H1 (cell line): ENCODE results near the gene DNAAF6. TPM values are rescaled to one million over a fixed set of nuclear protein-coding genes. Genes with fewer than 3 reads are reported as not detected.

Source experiments
- CTCF ChIA-PET: fragments of 300-600 bp; sonication (Branson Sonifier 250); formaldehyde crosslinking; loops from one replicate; lab custom pipeline; 2021; ENCODE audit not compliant: partially characterized antibody; lab: Charles Lee
- POLR2A ChIA-PET: fragments of 300-600 bp; sonication (Branson Sonifier 250); formaldehyde crosslinking; loops from one replicate; lab custom pipeline; 2021; ENCODE audit warnings: inconsistent platforms; ENCODE audit not compliant: partially characterized antibody; lab: Charles Lee
- DNase-seq, 2 experiments: peaks; one replicate each; pipeline versions ENCODE4 v3.0.0 to v3.0.0-alpha.2; 2010 to 2022; ENCODE audit warnings: low spot score in 2 of 2, low read depth in 1 of 2, mixed read lengths in 1 of 2
- FAIRE-seq: peaks from 2 replicates; lab custom pipeline; 2011; peaks lifted over from hg19 to GRCh38; lab: Jason Lieb, UNC
- H2AFZ ChIP-seq: 2 replicates; pipeline ENCODE4 v1.8.1; 2012; ENCODE audit warnings: low read length, inconsistent platforms
- H2AK5ac ChIP-seq: 2 replicates; pipeline ENCODE4 v1.6.1; 2013; ENCODE audit warnings: low read depth, low read length
- H2BK120ac ChIP-seq: replicated peaks from 2 replicates; pipeline ENCODE3; 2013; ENCODE audit warnings: low read depth, low read length, inconsistent platforms
- H2BK12ac ChIP-seq: 2 replicates; pipeline ENCODE4 v1.6.1; 2013; ENCODE audit warnings: low read depth, low read length
- H2BK15ac ChIP-seq: 2 replicates; pipeline ENCODE4 v1.6.1; 2013; ENCODE audit warnings: low read length
- H2BK20ac ChIP-seq: 2 replicates; pipeline ENCODE4 v1.6.1; 2013; ENCODE audit warnings: low read length
- H2BK5ac ChIP-seq: 2 replicates; pipeline ENCODE4 v1.6.1; 2013; ENCODE audit warnings: low read depth, low read length
- H3K14ac ChIP-seq: 2 replicates; pipeline ENCODE4 v1.6.1; 2013; ENCODE audit warnings: inconsistent platforms; ENCODE audit not compliant: insufficient read length
- H3K18ac ChIP-seq: 2 replicates; pipeline ENCODE4 v1.6.1; 2013; ENCODE audit warnings: low read length; ENCODE audit errors: extremely low read depth
- H3K23ac ChIP-seq: 2 replicates; pipeline ENCODE4 v1.6.1; 2013; ENCODE audit warnings: inconsistent platforms; ENCODE audit not compliant: insufficient read length
- H3K23me2 ChIP-seq: 2 replicates; pipeline ENCODE4 v1.6.1; 2013; ENCODE audit warnings: low read depth, low read length
- H3K27ac ChIP-seq: 2 replicates; pipeline ENCODE4 v1.6.1; 2011; ENCODE audit warnings: low read depth, low read length, inconsistent platforms
- H3K27me3 ChIP-seq, 4 experiments: replicated peaks in 1 of 4; 1 replicate in 1 of 4; 2 replicates in 3 of 4; pipeline versions ENCODE4 v1.6.1 to v1.8.1; 2011 to 2013; ENCODE audit warnings: low read length in 3 of 4, mild to moderate bottlenecking in 3 of 4, inconsistent platforms in 2 of 4, mixed read lengths in 2 of 4, moderate library complexity in 1 of 4; ENCODE audit not compliant: control insufficient read depth in 3 of 4, insufficient read depth in 3 of 4; ENCODE audit errors: extremely low read depth in 1 of 4
- H3K36me3 ChIP-seq, 4 experiments: 2 replicates each; pipeline versions ENCODE4 v1.6.1 to v1.8.1; 2011 to 2013; ENCODE audit warnings: mild to moderate bottlenecking in 4 of 4, low read length in 3 of 4, moderate library complexity in 2 of 4, control low read depth in 1 of 4, inconsistent platforms in 1 of 4; ENCODE audit not compliant: insufficient read depth in 4 of 4, control insufficient read depth in 2 of 4
- H3K4ac ChIP-seq: replicated peaks from 2 replicates; pipeline ENCODE3; 2013; ENCODE audit warnings: low read length, low read depth, mixed read lengths, inconsistent platforms; ENCODE audit not compliant: insufficient read length
- H3K4me1 ChIP-seq, 4 experiments: replicated peaks in 1 of 4; 1 replicate in 1 of 4; 2 replicates in 3 of 4; pipeline versions ENCODE4 v1.6.1 to v1.8.1; 2011 to 2013; ENCODE audit warnings: low read length in 3 of 4, inconsistent platforms in 2 of 4, mixed read lengths in 1 of 4; ENCODE audit not compliant: insufficient read depth in 4 of 4, control insufficient read depth in 3 of 4
- H3K4me2 ChIP-seq, 2 experiments: 2 replicates each; pipeline versions ENCODE4 v1.6.1 to v1.8.1; 2011 to 2013; ENCODE audit warnings: low read depth in 2 of 2, low read length in 2 of 2, control low read depth in 1 of 2, inconsistent platforms in 1 of 2, mild to moderate bottlenecking in 1 of 2; ENCODE audit not compliant: insufficient read depth in 1 of 2
- H3K4me3 ChIP-seq, 4 experiments: fragments of 200-600, 300-600 bp in 1 of 4; sonication (generic), shearing (Covaris generic), sonication (Bioruptor Twin) in 1 of 4; 2 replicates each; pipeline versions ENCODE4 v1.5.1 to v1.8.1; 2011 to 2016; ENCODE audit warnings: low read length in 4 of 4, low read depth in 3 of 4, control low read depth in 2 of 4, inconsistent platforms in 2 of 4, mild to moderate bottlenecking in 2 of 4, mixed read lengths in 1 of 4, moderate library complexity in 1 of 4; ENCODE audit not compliant: insufficient read depth in 2 of 4; ENCODE audit errors: extremely low read depth in 1 of 4
- H3K56ac ChIP-seq: replicated peaks from 2 replicates; pipeline ENCODE3; 2013; ENCODE audit warnings: low read depth, mild to moderate bottlenecking, mixed read lengths, low read length, inconsistent platforms; ENCODE audit not compliant: insufficient read length
- H3K79me1 ChIP-seq: 2 replicates; pipeline ENCODE4 v1.6.1; 2013; ENCODE audit warnings: low read depth, low read length, control low read depth
- H3K79me2 ChIP-seq, 2 experiments: 2 replicates each; pipeline versions ENCODE4 v1.6.1 to v1.8.1; 2012 to 2013; ENCODE audit warnings: low read length in 2 of 2, mild to moderate bottlenecking in 2 of 2, inconsistent platforms in 1 of 2; ENCODE audit not compliant: insufficient read depth in 2 of 2, control insufficient read depth in 1 of 2
- H3K9ac ChIP-seq, 4 experiments: replicated peaks in 1 of 4; 1 replicate in 1 of 4; 2 replicates in 3 of 4; pipeline versions ENCODE4 v1.6.1 to v1.8.1; 2011 to 2013; ENCODE audit warnings: low read depth in 3 of 4, low read length in 3 of 4, control low read depth in 2 of 4, mild to moderate bottlenecking in 2 of 4, moderate library complexity in 2 of 4, inconsistent platforms in 1 of 4; ENCODE audit errors: extremely low read depth in 1 of 4
- H3K9me3 ChIP-seq, 2 experiments: 2 replicates each; pipeline versions ENCODE4 v1.6.1 to v1.8.1; 2012 to 2013; ENCODE audit warnings: mild to moderate bottlenecking in 2 of 2, moderate library complexity in 2 of 2, control low read depth in 1 of 2, inconsistent platforms in 1 of 2, low read depth in 1 of 2, low read length in 1 of 2, mixed read lengths in 1 of 2; ENCODE audit not compliant: insufficient read depth in 2 of 2
- H4K20me1 ChIP-seq, 2 experiments: replicated peaks in 1 of 2; 2 replicates each; pipeline versions ENCODE3 to v1.8.1; 2011 to 2013; ENCODE audit warnings: inconsistent platforms in 2 of 2, low read length in 2 of 2, mild to moderate bottlenecking in 1 of 2; ENCODE audit not compliant: insufficient read depth in 2 of 2, control insufficient read depth in 1 of 2
- H4K5ac ChIP-seq: 2 replicates; pipeline ENCODE4 v1.6.1; 2013; ENCODE audit warnings: low read length, low read depth, mixed read lengths, inconsistent platforms; ENCODE audit not compliant: insufficient read length
- H4K8ac ChIP-seq: 2 replicates; pipeline ENCODE4 v1.8.0; 2013; ENCODE audit warnings: mild to moderate bottlenecking, moderate library complexity, low read length, inconsistent platforms; ENCODE audit not compliant: insufficient read depth; ENCODE audit errors: extremely low read depth
- H4K91ac ChIP-seq: replicated peaks from 2 replicates; pipeline ENCODE3; 2013; ENCODE audit warnings: low read length, mixed read lengths, inconsistent platforms; ENCODE audit not compliant: insufficient read length
- CEBPB ChIP-seq: IDR thresholded peaks from 2 replicates; pipeline ENCODE4 v1.6.1; 2012; ENCODE audit warnings: low read depth, low read length
- WGBS, 2 experiments: shearing (Covaris generic) in 1 of 2; methylation state at CpG; one replicate each; pipeline versions ENCODE4 v1.1.6 to v1.1.7; 2013 to 2015; ENCODE audit warnings: low lambda C conversion rate in 2 of 2, mixed read lengths in 2 of 2, inconsistent platforms in 1 of 2, low coverage in 1 of 2, missing lambda C conversion rate in 1 of 2; ENCODE audit not compliant: insufficient replicate concordance in 2 of 2, insufficient coverage in 1 of 2, insufficient read length in 1 of 2; ENCODE audit errors: extremely low coverage in 1 of 2, missing lambda C conversion rate in 1 of 2; 5-methylcytosine and 5-hydroxymethylcytosine counted together
- polyA plus RNA-seq, 7 experiments: library from polyadenylated mRNA; depleted of rRNA in 3 of 7; stranded (reverse) in 5 of 7; unstranded in 2 of 7; fragments of >200 nt in 5 of 7; fragments of 200-250 nt in 2 of 7; gene quantifications; 1 replicate in 5 of 7; 2 replicates in 1 of 7; 4 replicates in 1 of 7; pipeline versions ENCODE4 v1.2.1 to v1.2.3, GENCODE V29; 2011 to 2013; ENCODE audit warnings: missing spikeins in 2 of 7, mixed read lengths in 2 of 7
- total RNA-seq: library from RNA; stranded (reverse); fragmentation: NEBNext Ultra II Directional; extraction: Animal tissue kit (Norgen Biotek cat#: 25700); gene quantifications from 2 replicates; pipeline ENCODE4 v1.2.1, GENCODE V29; 2021

DNAAF6 gene
- total and polyA plus RNA-seq, 2 of the 8 experiments (the other 6 are each of a cell fraction or from before 2014, with no cell fraction given): not detected

- WGBS, 2 experiments: 100% methylated on average over 1 of the region's 1 CpG; no CpG with 5 or more reads in 1 of the 2 experiments
- no peaks in the 10 kb centered on the region for H3K79me2 ChIP-seq
- H3K4ac ChIP-seq: no peak overlapping the region
- no peak for DNase-seq
- H3K4me3 ChIP-seq: no peak overlapping the region
- no peaks in the 10 kb centered on the region for H3K36me3 ChIP-seq
- no peak overlapping the region for H2BK15ac ChIP-seq
- H4K8ac ChIP-seq: no peak overlapping the region
- no peak overlapping the region for H4K5ac ChIP-seq
- H3K9me3 ChIP-seq: no peaks in the 10 kb centered on the region
- no peaks in the 10 kb centered on the region for H3K4me1 ChIP-seq
- no peak overlapping the region for H2AFZ ChIP-seq
- H3K27ac ChIP-seq: no peak overlapping the region
- H2BK120ac ChIP-seq: no peak overlapping the region
- H2BK12ac ChIP-seq: no peak overlapping the region
- no peaks in the 10 kb centered on the region for H3K27me3 ChIP-seq
- H3K79me1 ChIP-seq: no peaks in the 10 kb centered on the region
- ChIA-PET CTCF (no interaction called here), POLR2A (interaction anchor here (0.9 kb wide), 1 partner anchor 50 kb away, joined by 4 read pairs; the partner anchor contains the start of gene RBM41)
- H2AK5ac ChIP-seq: no peak overlapping the region
- H3K14ac ChIP-seq: no peak overlapping the region
- H2BK20ac ChIP-seq: no peak overlapping the region
- no peak overlapping the region for H2BK5ac ChIP-seq
- no peak overlapping the region for H3K23ac ChIP-seq
- no peak overlapping the region for H3K4me2 ChIP-seq
- no peak overlapping the region for H3K18ac ChIP-seq
- H4K20me1 ChIP-seq: no peaks in the 10 kb centered on the region
- no peak overlapping the region for H3K9ac ChIP-seq
- no peak overlapping the region for H3K56ac ChIP-seq
- no peaks in the 10 kb centered on the region for H3K23me2 ChIP-seq
- no peak for FAIRE-seq
- H4K91ac ChIP-seq: no peak overlapping the region
- no peak for TF ChIP-seq CEBPB
These were observed 37.7 kb upstream of the DNAAF6 start for GRCh38 chrX:107168712-107169111.
